ENCODE data around the gene FCHSD2. TPM values are rescaled to one million over a fixed set of nuclear protein-coding genes. Genes with fewer than 3 reads are reported as not detected.

The FCHSD2 gene
- total and polyA plus RNA-seq, 2 donors (not counting 3 experiments of a cell fraction or from before 2014, with no cell fraction given) = 20.8 to 56.9 TPM

DNA sequence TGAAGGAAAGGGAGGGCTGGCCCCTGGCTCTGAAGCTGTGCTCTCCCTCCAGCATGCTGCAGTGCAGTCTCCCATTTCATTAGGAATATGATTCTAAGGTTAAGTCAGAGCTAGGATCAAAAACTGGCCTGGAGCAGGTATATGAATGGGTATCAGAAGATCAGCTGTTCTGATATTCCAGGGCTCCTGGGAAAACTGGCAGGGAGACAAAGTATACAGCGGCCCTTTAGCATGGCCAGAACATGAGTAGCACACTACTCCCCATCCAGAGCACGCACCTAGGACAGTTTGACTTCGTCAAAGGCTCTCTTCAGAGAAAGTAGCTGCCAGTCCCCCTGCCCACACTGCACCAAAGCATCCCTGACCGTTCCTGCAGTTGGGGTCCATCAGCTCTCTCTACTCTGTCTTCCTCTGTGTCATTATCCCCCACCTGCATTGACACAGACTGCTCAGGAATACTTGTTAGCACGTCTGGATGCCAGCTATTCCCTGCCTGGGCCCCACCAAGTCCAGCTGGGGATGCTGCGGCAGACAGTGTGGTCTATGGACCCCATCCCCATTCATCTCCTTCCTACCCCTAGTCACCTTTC lies 4.0 kb upstream of the FCHSD2 start:
- no peak overlapping the region for H3K4me3 ChIP-seq (replicated peaks in 1 of 3; ENCODE audit: insufficient read depth in 1 of 3, low read depth in 1 of 3, low read length in 3 of 3)
- H2AFZ ChIP-seq (ENCODE audit: low read depth, low read length) = no peak overlapping the region
- FAIRE-seq = no peak
- no peaks in the 10 kb centered on the region for H3K9me3 ChIP-seq (replicated peaks; ENCODE audit: control insufficient read depth, insufficient read depth, low read length)
- H3K27me3 ChIP-seq (ENCODE audit: control insufficient read depth in 2 of 2, insufficient read depth in 2 of 2, low read length in 2 of 2) = no peaks in the 10 kb centered on the region
- intact Hi-C loops (cut with micrococcal nuclease) (no loop called here), dilution Hi-C loops (cut with MboI; ENCODE audit: extremely low pct_ligation_motif_present, low sequenced_read_pairs) (no loop called here)
- no peak overlapping the region for H3K4me2 ChIP-seq (ENCODE audit: insufficient read depth, low read length)
- no TSS peak for BruUV-seq (replicated peaks)
- no peaks in the 10 kb centered on the region for H3K9me1 ChIP-seq (replicated peaks; ENCODE audit: control insufficient read depth, extremely low read depth, insufficient read depth, low read length)
- H3K36me3 ChIP-seq (ENCODE audit: control insufficient read depth in 2 of 2, extremely low read depth in 1 of 2, insufficient read depth in 2 of 2, low read length in 2 of 2) = no peaks in the 10 kb centered on the region
- DNase-seq (ENCODE audit: low read depth, low spot score) = no peak
- TF ChIP-seq JUN (IDR thresholded peaks at IDR 0.05; ENCODE audit: borderline replicate concordance, insufficient read depth, insufficient read length, low read depth) (no peak), POLR2A (IDR thresholded peaks at IDR 0.05; ENCODE audit: low read depth, low read length) (no peak), FOS (IDR thresholded peaks at IDR 0.05; ENCODE audit: borderline replicate concordance, insufficient read depth, low read length) (no peak), GATA2 (IDR thresholded peaks at IDR 0.05; ENCODE audit: insufficient read depth, insufficient read length, low read depth, low read length) (no peak), EZH2 (IDR thresholded peaks at IDR 0.05; ENCODE audit: borderline replicate concordance, low read depth, low read length, severe bottlenecking) (no peak), MYC (IDR thresholded peaks at IDR 0.05; ENCODE audit: low read depth, low read length) (no peak), POLR2AphosphoS5 (IDR thresholded peaks at IDR 0.05; ENCODE audit: insufficient read depth, low read depth, low read length) (no peak)
- TF ChIP-seq, protein P1, sequence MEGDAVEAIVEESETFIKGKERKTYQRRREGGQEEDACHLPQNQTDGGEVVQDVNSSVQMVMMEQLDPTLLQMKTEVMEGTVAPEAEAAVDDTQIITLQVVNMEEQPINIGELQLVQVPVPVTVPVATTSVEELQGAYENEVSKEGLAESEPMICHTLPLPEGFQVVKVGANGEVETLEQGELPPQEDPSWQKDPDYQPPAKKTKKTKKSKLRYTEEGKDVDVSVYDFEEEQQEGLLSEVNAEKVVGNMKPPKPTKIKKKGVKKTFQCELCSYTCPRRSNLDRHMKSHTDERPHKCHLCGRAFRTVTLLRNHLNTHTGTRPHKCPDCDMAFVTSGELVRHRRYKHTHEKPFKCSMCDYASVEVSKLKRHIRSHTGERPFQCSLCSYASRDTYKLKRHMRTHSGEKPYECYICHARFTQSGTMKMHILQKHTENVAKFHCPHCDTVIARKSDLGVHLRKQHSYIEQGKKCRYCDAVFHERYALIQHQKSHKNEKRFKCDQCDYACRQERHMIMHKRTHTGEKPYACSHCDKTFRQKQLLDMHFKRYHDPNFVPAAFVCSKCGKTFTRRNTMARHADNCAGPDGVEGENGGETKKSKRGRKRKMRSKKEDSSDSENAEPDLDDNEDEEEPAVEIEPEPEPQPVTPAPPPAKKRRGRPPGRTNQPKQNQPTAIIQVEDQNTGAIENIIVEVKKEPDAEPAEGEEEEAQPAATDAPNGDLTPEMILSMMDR (IDR thresholded peaks at IDR 0.05; ENCODE audit: extremely low read depth in 1 of 2, insufficient read depth in 1 of 2, low read depth in 1 of 2, low read length in 2 of 2) = no peak
- TF ChIP-seq, protein P2, sequence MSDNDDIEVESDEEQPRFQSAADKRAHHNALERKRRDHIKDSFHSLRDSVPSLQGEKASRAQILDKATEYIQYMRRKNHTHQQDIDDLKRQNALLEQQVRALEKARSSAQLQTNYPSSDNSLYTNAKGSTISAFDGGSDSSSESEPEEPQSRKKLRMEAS (IDR thresholded peaks at IDR 0.05; ENCODE audit: insufficient read depth, insufficient read length) = no peak
- H3K79me2 ChIP-seq (ENCODE audit: control insufficient read depth, insufficient read depth, low read length) = peaks cover 8% of the 10 kb centered on the region
- H3K9ac ChIP-seq (replicated peaks; ENCODE audit: extremely low read depth, insufficient read depth, low read length) = no peak overlapping the region
- CTCF ChIA-PET = interaction anchor here (0.9 to 2.2 kb wide), 4 partner anchors 17 to 221 kb away, joined by 3 to 9 read pairs (median 4); no protein-coding TSS in a partner anchor
- H4K20me1 ChIP-seq (replicated peaks; ENCODE audit: control insufficient read depth, extremely low read depth, insufficient read depth, low read length) = no peaks in the 10 kb centered on the region
- no peak overlapping the region for H3K27ac ChIP-seq (ENCODE audit: insufficient read depth, low read depth, low read length)
- POLR2A ChIA-PET = no interaction called here
- H3K4me1 ChIP-seq (ENCODE audit: control insufficient read depth, extremely low read depth, insufficient read depth, low read length) = peaks cover 11% of the 10 kb centered on the region

Data from endothelial cell of umbilical vein (primary cell).